OCI-LY7 (cell line): ENCODE measurements around the gene KIAA1958. TPM values are rescaled to one million over a fixed set of nuclear protein-coding genes. Genes with fewer than 3 reads are reported as not detected.
"Not testable (repeated sequence)": the region's sequence is repeated elsewhere in the genome, so short reads cannot be mapped to it uniquely, and the experiment has no call there.

Experiments
- BruUV-seq: library from RNA; stranded (reverse); fragments of 400-500 nt; replicated peaks from 2 replicates; lab custom pipeline; 2021; lab: Mats Ljungman, UMichigan
- CTCF ChIA-PET: fragments of 300-600 bp; sonication (Branson Sonifier 250); formaldehyde crosslinking; loops from one replicate; lab custom pipeline; 2022; ENCODE audit warnings: antibody characterized with exemption; ENCODE audit not compliant: unreplicated experiment; lab: Charles Lee
- POLR2A ChIA-PET: fragments of 300-600 bp; sonication (Branson Sonifier 250); formaldehyde crosslinking; loops from one replicate; lab custom pipeline; 2022; ENCODE audit warnings: antibody characterized with exemption; lab: Charles Lee
- DNase-seq: peaks from one replicate; pipeline ENCODE4 v3.0.0-alpha.2; 2015; ENCODE audit warnings: low spot score
- H2AFZ ChIP-seq: fragments of 200-600 bp; sonication (generic), shearing (Covaris generic); 2 replicates; pipeline ENCODE4 v1.6.1; 2014; ENCODE audit warnings: mild to moderate bottlenecking, antibody characterized with exemption, low read length, moderate library complexity
- H3K27ac ChIP-seq: fragments of 200-600 bp; sonication (generic); 2 replicates; pipeline ENCODE4 v1.5.1; 2014; ENCODE audit warnings: mixed run types, low read depth, mild to moderate bottlenecking, moderate library complexity, low read length, inconsistent platforms; ENCODE audit not compliant: poor library complexity, severe bottlenecking
- H3K36me3 ChIP-seq: fragments of 200-600 bp; sonication (generic); 2 replicates; pipeline ENCODE4 v1.6.1; 2014; ENCODE audit warnings: mild to moderate bottlenecking, antibody characterized with exemption, low read length, moderate library complexity, mixed read lengths; ENCODE audit not compliant: insufficient read depth
- H3K4me1 ChIP-seq: fragments of 200-600 bp; sonication (generic); 2 replicates; pipeline ENCODE4 v1.5.1; 2014; ENCODE audit warnings: mild to moderate bottlenecking, low read length; ENCODE audit not compliant: insufficient read depth, poor library complexity, severe bottlenecking
- H3K4me2 ChIP-seq: fragments of 200-600 bp; sonication (generic); 2 replicates; pipeline ENCODE4 v1.6.1; 2014; ENCODE audit warnings: mild to moderate bottlenecking, low read length
- H3K4me3 ChIP-seq: fragments of 200-600 bp; sonication (generic); 2 replicates; pipeline ENCODE4 v1.5.1; 2014; ENCODE audit warnings: mild to moderate bottlenecking, low read depth, low read length; ENCODE audit not compliant: poor library complexity, severe bottlenecking
- H3K79me2 ChIP-seq: fragments of 200-600 bp; sonication (generic); 2 replicates; pipeline ENCODE4 v1.6.1; 2016; ENCODE audit warnings: low read depth, mild to moderate bottlenecking, low read length, moderate library complexity, mixed read lengths; ENCODE audit not compliant: insufficient read depth
- H3K9me2 ChIP-seq: fragments of 200-600 bp; sonication (generic); 2 replicates; pipeline ENCODE4 v1.6.1; 2016; ENCODE audit warnings: mild to moderate bottlenecking, low read length, mixed read lengths; ENCODE audit not compliant: insufficient read depth
- H3K9me3 ChIP-seq: fragments of 200-600 bp; sonication (generic); 2 replicates; pipeline ENCODE4 v1.6.1; 2014; ENCODE audit warnings: mild to moderate bottlenecking, mixed run types, low read length, mixed read lengths
- H4K20me1 ChIP-seq: fragments of 200-600 bp; sonication (generic); 2 replicates; pipeline ENCODE4 v1.6.1; 2014; ENCODE audit warnings: mild to moderate bottlenecking, antibody characterized with exemption, low read length, moderate library complexity, mixed read lengths; ENCODE audit not compliant: insufficient read depth
- CTCF ChIP-seq: fragments of 200-600 bp; sonication (generic); conservative IDR thresholded peaks from 2 replicates; pipeline ENCODE4 v1.5.1; 2014; ENCODE audit warnings: mild to moderate bottlenecking, antibody characterized with exemption, low read length, moderate library complexity, mixed read lengths
- EZH2phosphoT487 ChIP-seq: fragments of 200-600 bp; sonication (generic); IDR thresholded peaks from 2 replicates; pipeline ENCODE4 v1.6.1; 2018; ENCODE audit warnings: low read depth, borderline replicate concordance, mild to moderate bottlenecking, mixed run types, antibody characterized with exemption, low read length, moderate library complexity, mixed read lengths
- intact Hi-C: fragments of 100-400 bp; cut with micrococcal nuclease; formaldehyde crosslinking; loops from one replicate; pipeline ENCODE4 v1.10.0; 2022; ENCODE audit not compliant: unreplicated experiment
- total RNA-seq, 2 experiments: library from RNA; depleted of rRNA in 1 of 2; stranded (reverse); fragments of >200 nt in 1 of 2; shearing (Covaris generic) in 1 of 2; gene quantifications; 2 replicates each; pipeline ENCODE4 v1.2.3, GENCODE V29; 2014 to 2022

KIAA1958 gene
- total RNA-seq, 2 experiments from 2014 or later, result 15.4 to 19.8 TPM

DNA sequence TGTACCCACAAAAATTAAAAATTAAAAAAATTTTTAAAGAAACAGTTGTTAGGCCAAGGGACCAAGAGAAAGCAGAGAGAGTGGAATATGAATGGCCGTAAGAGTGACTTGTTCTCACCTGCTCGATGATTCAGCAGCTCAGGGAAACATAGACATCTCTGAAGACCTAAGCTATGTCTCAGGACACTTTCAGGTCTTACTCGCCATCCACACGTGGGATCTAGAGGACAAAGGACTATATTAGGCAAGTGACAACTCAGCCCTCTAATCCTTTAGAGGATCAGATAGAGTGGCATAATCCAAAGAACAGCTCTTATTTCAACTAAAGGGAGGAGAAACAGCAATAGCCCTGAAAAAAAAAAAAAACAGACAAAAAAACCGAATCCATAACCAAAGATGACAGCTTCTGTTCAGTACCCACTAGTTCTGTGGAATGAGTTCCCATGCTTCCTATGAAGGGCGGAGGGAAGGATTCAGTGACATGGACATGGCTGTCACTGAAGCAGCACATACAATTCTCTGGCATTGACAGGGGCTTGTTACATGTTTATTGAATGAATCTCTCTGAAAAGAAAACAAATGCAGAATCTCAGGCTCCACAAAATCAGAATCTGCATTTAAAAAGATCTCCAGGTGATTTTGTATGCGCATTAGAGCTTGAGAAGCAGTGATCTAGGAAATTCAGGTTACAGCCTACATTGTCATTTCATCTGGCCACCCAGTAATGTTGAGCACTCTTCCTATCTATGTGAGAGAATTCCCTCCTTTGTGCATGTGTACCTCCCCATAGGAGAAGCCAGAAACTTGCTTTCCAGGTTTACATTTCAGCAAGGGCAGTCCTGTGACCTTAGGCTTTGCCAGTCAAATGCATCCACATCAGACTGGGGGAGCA lies 96.0 kb downstream of the KIAA1958 start:
- ChIA-PET CTCF (interaction anchor here (1.3 kb wide), 1 partner anchor 10 kb away, joined by 4 read pairs; no protein-coding TSS in a partner anchor), POLR2A (interaction anchor here (0.6 to 1.1 kb wide), 3 partner anchors 14 to 712 kb away, joined by 3 to 5 read pairs (median 3); no protein-coding TSS in a partner anchor)
- intact Hi-C loops, result no loop called here
- no peak overlapping the region for H3K4me3 ChIP-seq
- H3K9me3 ChIP-seq, result no peaks in the 10 kb centered on the region
- H3K4me2 ChIP-seq, result no peak overlapping the region
- no peaks in the 10 kb centered on the region for H3K4me1 ChIP-seq
- H3K9me2 ChIP-seq, result no peaks in the 10 kb centered on the region
- no peak overlapping the region for H2AFZ ChIP-seq
- TF ChIP-seq CTCF, result no peak
- no peak for TF ChIP-seq EZH2phosphoT487
- no peak overlapping the region for H3K27ac ChIP-seq
- DNase-seq, result no peak
- no peaks in the 10 kb centered on the region for H3K79me2 ChIP-seq
- no TSS peak for BruUV-seq
- no peaks in the 10 kb centered on the region for H3K36me3 ChIP-seq
- no peaks in the 10 kb centered on the region for H4K20me1 ChIP-seq

DNA sequence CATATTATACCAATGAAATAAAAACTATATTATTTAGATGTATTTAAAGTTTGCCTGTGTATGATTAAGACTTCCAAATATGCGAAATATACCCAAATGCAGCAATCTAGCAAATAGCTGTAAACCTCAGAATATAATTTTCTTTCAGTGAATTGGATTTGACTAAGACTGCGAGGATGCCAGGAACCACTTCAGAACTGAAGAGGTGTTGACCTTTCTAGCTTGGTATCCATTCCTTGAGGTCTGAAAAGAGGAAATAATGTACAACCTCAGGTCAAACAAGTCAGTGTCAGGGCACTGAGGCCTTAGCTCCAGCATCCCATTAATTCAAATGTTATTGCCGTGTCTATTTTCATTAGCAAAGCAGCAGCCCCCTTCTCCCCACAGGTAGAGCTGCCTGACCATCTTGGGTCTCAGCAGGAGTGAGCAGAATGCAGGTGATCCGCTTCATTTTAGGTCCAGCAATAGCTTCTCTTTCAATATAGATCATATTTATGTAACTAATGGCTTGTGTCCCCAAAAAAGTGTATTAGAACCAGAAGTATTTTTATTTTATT lies 100.0 kb downstream of the KIAA1958 start:
- DNase-seq, result no peak
- H3K36me3 ChIP-seq, result no peaks in the 10 kb centered on the region
- H3K4me1 ChIP-seq, result no peaks in the 10 kb centered on the region
- no peak overlapping the region for H3K27ac ChIP-seq
- TF ChIP-seq EZH2phosphoT487, result no peak
- no peak for TF ChIP-seq CTCF
- no peaks in the 10 kb centered on the region for H3K9me2 ChIP-seq
- no peaks in the 10 kb centered on the region for H4K20me1 ChIP-seq
- no peak overlapping the region for H2AFZ ChIP-seq
- H3K79me2 ChIP-seq, result no peaks in the 10 kb centered on the region
- no TSS peak for BruUV-seq
- ChIA-PET CTCF (no interaction called here), POLR2A (no interaction called here)
- H3K9me3 ChIP-seq, result no peaks in the 10 kb centered on the region
- H3K4me2 ChIP-seq, result no peak overlapping the region
- H3K4me3 ChIP-seq, result no peak overlapping the region
- intact Hi-C loops, result no loop called here

DNA sequence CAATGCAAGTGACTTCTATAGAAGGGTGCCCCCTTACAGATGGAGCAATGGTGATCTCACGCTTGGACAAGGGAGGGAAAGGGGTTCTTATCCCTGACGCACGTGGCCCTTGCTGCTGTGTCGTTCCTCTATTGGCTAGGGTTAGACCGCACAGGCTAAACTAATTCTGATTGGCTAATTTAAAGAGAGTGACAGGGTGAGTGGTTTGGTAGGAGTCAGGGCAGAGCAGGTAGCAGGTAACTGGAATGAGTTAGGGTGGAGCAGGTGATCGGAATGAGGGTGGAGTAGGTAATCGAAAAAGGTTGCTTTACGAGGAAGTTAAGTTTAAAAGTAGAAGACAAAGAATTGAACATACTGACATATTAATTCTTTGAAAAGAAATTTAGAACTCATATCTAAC lies 105.2 kb downstream of the KIAA1958 start:
- H3K4me3 ChIP-seq, DNase-seq, H3K4me2 ChIP-seq, H3K4me1 ChIP-seq, H3K79me2 ChIP-seq, H3K9me2 ChIP-seq, H3K9me3 ChIP-seq, H2AFZ ChIP-seq, BruUV-seq, H3K27ac ChIP-seq, intact Hi-C loops, H3K36me3 ChIP-seq, H4K20me1 ChIP-seq, CTCF ChIA-PET: not testable (repeated sequence)
- POLR2A ChIA-PET, result interaction anchor here (0.6 kb wide), 1 partner anchor 10 kb away, joined by 4 read pairs; no protein-coding TSS in a partner anchor
